NB4 (cell line): ENCODE data around the gene PLA2R1.
"Not testable (repeated sequence)": the region's sequence is repeated elsewhere in the genome, so short reads cannot be mapped to it uniquely, and the experiment has no call there.

Experiments used
- DNase-seq: peaks from one replicate; pipeline ENCODE4 v3.0.0; 2010; ENCODE audit warnings: low read depth
- H3K4me3 ChIP-seq: one replicate; pipeline ENCODE4 v1.5.1; 2011; ENCODE audit warnings: mild to moderate bottlenecking, low read depth, low read length, moderate library complexity
- CTCF ChIP-seq: IDR thresholded peaks from one replicate; pipeline ENCODE4 v1.5.1; 2012; ENCODE audit warnings: low read depth, low read length
- MAX ChIP-seq: IDR thresholded peaks from 2 replicates; pipeline ENCODE4 v1.6.1; 2011; ENCODE audit warnings: low read depth, low read length
- MYC ChIP-seq: IDR thresholded peaks from 2 replicates; pipeline ENCODE4 v1.6.1; 2011; ENCODE audit warnings: low read depth, low read length
- POLR2A ChIP-seq: IDR thresholded peaks from 2 replicates; pipeline ENCODE4 v1.6.1; 2011; ENCODE audit warnings: mild to moderate bottlenecking; ENCODE audit not compliant: insufficient read length; ENCODE audit errors: extremely low read depth

The PLA2R1 gene

GRCh38 chr2:159968279-159968900 is 94.0 kb downstream of the PLA2R1 start:
- DNase-seq = peak; percentile 54
- peak; percentile 46 for TF ChIP-seq CTCF
- TF ChIP-seq MYC = no peak
- no peak overlapping the region for H3K4me3 ChIP-seq

- DNase-seq = no peak
- TF ChIP-seq MAX = no peak
- TF ChIP-seq POLR2A = no peak
- TF ChIP-seq MYC = no peak
- no peak for TF ChIP-seq CTCF
- no peak overlapping the region for H3K4me3 ChIP-seq
These were observed 98.7 kb downstream of the PLA2R1 start for GRCh38 chr2:159963700-159964099.

- not testable (repeated sequence) for DNase-seq, H3K4me3 ChIP-seq
These were observed 99.9 kb downstream of the PLA2R1 start for GRCh38 chr2:159962513-159962912.

- TF ChIP-seq CTCF = no peak
- no peak for TF ChIP-seq MAX
- no peak for TF ChIP-seq POLR2A
- no peak for TF ChIP-seq MYC
- DNase-seq = no peak
- H3K4me3 ChIP-seq = no peak overlapping the region
These were observed 101.0 kb downstream of the PLA2R1 start for GRCh38 chr2:159961451-159961850.

GRCh38 chr2:159961037-159961436 is 101.4 kb downstream of the PLA2R1 start:
- TF ChIP-seq MAX = no peak
- TF ChIP-seq MYC = no peak
- no peak for TF ChIP-seq POLR2A
- no peak for TF ChIP-seq CTCF
- DNase-seq = no peak
- H3K4me3 ChIP-seq = no peak overlapping the region

- TF ChIP-seq MYC = no peak
- TF ChIP-seq POLR2A = no peak
- no peak for TF ChIP-seq CTCF
- TF ChIP-seq MAX = no peak
- H3K4me3 ChIP-seq = no peak overlapping the region
- DNase-seq = peak; percentile 58
These were observed 102.0 kb downstream of the PLA2R1 start for GRCh38 chr2:159960414-159960813.
